ENCODE data around the gene PRODH2.
"Not testable (repeated sequence)": the region's sequence is repeated elsewhere in the genome, so short reads cannot be mapped to it uniquely, and the experiment has no call there.

Gene PRODH2

GRCh38 chr19:35783469-35784434 is 28.9 kb downstream of the PRODH2 start:
- in situ Hi-C loops (cut with MboI; ENCODE audit: low sequenced_read_pairs): no loop called here

DNA sequence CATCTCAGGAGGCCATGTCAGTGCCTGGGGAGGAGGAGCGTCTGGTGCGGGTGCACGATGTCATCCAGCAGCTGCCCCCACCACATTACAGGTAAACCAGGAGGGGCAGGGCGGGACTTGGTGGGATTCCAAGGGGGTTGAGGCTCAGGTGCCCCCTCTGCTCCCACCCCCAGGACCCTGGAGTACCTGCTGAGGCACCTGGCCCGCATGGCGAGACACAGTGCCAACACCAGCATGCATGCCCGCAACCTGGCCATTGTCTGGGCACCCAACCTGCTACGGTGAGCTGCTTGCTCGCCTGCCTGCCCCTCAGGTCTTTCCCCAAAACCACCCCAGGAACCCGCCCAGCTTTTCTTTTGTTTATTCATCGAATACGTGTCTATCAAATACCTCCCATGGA is 30.1 kb downstream of the PRODH2 start:
- in situ Hi-C loops (cut with MboI; ENCODE audit: low sequenced_read_pairs): no loop called here

DNA sequence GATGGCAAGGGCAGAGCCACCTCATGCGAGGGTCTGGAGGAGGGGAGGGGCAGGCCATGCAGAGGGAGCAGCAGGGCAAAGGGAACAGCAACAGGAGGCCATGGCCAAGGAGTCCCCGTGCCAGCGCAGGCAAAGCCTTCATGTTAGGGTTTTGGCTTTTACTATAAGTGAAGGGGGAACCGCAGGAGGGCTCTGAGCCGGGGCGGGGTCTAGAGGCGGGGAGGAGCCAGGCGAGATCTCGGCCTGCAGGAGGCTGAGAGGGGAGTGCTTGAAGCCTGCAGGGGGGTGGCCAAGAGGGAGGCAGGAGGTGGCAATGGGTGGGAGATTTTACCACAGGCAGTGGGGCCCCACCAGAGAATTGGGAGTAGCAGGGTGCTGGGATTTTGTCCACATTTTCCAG is 31.0 kb downstream of the PRODH2 start:
- in situ Hi-C loops (cut with MboI; ENCODE audit: low sequenced_read_pairs): no loop called here

- in situ Hi-C loops (cut with MboI; ENCODE audit: low sequenced_read_pairs): no loop called here
Measured at GRCh38 chr19:35780717-35781116, 31.9 kb downstream of the PRODH2 start.

DNA sequence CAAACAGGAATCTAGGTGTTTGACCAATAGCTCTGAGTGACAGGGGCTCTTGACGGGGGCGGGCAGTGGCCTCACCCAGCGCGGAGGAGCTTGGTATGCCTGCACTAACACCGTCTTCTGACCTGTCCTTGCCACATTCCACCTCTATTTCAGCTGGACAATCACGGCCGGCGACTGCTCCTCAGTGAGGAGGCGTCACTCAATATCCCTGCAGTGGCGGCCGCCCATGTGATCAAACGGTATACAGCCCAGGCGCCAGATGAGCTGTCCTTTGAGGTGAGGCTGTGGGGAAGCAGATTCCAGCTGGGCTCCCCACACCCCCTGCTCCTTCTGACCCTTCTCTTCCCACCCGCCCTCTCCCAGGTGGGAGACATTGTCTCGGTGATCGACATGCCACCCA is 32.6 kb downstream of the PRODH2 start:
- in situ Hi-C loops (cut with MboI; ENCODE audit: low sequenced_read_pairs): no loop called here

- in situ Hi-C loops (cut with MboI; ENCODE audit: low sequenced_read_pairs): no loop called here
Measured at GRCh38 chr19:35779033-35779432, 33.6 kb downstream of the PRODH2 start.

DNA sequence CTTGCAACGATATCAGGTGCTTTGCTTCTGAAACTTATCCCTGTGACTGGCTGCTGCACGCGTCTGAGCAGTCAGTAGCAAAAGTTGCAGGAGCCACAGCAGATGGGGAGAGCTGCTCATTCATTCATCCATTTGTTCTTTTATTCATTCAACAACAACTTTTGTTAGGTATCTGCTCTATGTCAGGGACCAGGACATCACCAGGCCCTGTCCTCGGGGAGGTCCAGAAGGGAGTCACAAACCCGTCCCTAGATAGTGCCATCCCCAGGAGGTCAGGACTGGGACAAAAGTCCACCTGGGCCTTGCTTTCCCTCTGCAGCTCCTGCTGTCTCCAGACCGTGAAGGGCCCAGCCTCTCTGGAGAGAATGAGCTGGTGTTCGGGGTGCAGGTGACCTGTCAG is 34.7 kb downstream of the PRODH2 start:
- in situ Hi-C loops (cut with MboI; ENCODE audit: low sequenced_read_pairs): no loop called here

GRCh38 chr19:35777086-35777841 is 35.4 kb downstream of the PRODH2 start:
- in situ Hi-C loops (cut with MboI; ENCODE audit: low sequenced_read_pairs): no loop called here

DNA sequence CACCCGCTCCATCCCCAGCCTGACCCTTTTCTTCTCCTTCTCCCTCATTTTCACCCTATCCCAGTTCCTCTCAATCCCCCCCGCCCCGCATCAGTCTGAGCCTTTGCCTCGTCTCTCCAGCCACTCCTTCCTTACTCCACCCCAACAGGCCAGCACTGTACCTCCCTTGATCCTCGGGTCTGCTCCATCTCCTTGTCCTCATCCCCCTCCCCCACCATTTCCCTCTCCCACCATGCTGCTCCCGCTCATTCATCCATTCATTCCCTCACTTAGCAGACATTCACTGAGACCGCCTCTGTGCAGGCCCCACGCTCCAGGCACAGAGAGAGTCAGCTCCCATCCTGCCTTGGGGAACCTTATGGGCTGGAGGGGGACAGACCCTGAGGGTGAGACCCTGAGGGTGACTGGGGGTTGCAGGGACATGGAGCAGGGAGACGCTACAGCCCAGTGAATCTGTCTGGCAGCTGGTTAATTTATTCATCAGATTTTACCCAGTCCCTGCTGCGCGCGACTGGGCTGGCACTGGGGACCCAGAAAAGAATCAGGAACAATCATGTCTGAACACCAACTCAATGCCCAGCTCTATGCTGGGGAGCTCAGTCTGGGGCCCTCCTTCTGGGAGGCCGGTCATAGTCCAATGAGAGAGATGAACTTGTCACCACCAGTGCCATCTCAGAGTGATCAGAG is 36.4 kb downstream of the PRODH2 start:
- in situ Hi-C loops (cut with MboI; ENCODE audit: low sequenced_read_pairs): no loop called here

DNA sequence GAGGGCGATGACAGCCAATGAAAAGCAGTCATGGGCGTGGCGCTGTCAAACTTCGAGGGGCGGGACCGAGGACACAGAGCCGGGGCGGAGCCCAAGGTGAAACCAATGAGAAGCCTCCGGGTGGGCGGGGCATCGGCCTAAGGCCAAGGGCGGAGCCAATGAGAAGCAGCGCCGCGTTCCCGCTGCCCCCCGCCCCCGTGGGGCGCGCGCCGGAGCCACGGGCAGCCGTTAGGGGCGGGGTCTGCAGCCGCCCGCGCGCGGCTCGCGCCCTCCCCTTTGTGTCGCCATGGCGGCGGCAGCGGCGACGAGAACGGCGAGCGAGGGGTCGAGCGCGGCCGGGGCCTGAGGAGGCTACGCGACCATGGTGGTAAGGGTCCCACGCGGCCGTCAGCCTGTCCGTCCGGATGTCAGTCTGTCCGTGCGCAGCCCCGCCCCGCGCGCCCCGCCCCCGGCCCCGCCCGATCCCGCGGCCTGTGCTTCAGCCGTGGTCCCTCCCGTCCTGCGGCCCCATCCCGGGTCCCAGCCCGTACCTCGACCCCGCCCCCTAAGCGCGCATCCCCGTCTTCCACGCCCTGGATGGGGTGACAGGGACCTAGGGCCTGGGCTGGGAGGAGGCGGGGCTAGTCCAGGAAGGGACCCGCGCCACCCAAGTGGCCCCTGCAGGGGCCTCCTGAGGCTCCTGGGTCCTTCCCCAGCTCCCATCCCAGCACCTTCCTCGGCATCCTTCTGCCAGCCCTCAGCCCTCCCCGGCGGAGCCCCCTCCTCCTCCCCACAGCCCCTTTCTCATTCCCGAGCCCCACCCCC is 37.1 kb downstream of the PRODH2 start, which contains the start of gene ARHGAP33:
Gene ARHGAP33, plus strand, starts transcription at position 267 of the 804 bp plus-strand sequence. Its CDS starts 95 bp downstream, at position 362.
- in situ Hi-C loops (cut with MboI; ENCODE audit: low sequenced_read_pairs): no loop called here

DNA sequence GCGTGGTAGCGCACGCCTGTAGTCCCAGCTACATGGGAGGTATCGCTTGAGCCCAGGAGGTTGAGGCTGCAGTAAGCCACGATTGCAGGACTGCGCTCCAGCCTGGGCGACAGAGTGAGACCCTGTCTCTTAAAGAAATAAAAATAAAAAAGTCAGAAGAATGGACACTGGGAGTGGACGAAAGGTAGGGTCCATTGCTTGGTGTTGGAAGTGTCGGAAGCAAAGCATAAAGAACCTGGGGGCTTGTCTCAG is 37.7 kb downstream of the PRODH2 start:
- in situ Hi-C loops (cut with MboI; ENCODE audit: low sequenced_read_pairs): no loop called here

GRCh38 chr19:35774274-35775045 is 38.2 kb downstream of the PRODH2 start:
- in situ Hi-C loops (cut with MboI; ENCODE audit: low sequenced_read_pairs): no loop called here

DNA sequence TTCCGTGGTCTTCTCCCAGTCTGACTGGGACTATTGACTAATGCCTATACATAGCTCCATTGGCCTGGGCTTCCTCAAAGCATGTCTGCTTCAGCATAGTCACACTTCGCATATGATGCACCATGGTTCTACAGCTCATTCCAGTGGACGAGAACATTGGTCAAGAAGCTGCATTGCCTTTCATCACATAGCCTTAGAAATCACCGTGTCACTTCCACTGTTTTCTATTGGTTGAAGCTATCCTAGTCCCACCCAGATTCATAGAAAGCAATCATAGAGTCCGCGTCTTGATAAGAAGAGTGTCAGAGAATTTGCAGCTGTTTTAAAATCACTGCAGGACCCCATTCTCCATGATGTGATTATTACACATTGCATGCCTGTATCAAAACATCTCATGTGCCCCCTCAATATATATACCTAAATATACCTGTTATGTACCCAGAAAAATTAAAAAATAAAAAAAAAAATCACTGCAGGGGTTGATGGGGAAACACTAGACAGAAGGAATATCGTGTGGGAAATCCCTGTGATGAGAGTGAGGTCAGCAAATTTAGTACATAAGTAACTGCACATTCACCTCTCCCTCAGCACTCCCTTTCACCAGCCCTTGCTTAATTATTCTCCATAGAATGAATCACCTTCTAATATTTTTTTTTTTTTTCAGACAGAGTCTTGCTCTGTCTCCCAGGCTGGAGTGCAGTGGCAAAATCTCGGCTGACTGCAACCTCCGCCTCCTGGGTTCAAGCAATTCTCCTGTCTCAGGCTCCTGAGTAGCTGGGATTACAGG is 39.4 kb downstream of the PRODH2 start:
- in situ Hi-C loops (cut with MboI; ENCODE audit: low sequenced_read_pairs): no loop called here

DNA sequence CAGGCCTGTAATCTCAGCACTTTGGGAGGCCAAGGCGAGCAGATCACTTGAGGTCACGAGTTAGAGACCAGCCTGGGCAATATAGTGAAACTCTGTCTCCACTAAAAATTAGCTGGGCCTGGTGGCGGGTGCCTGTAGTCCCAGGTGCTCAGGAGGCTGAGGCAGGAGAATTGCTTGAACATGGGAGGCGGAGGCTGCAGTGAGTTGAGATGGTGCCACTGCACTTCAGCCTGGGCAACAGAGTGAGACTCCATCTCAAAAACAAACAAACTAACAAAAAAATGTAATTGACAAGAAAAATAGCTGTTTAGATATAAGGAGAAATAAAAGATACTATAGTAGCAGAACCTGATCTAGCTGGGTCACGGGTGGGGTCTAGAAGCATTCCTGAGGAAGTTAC is 40.3 kb downstream of the PRODH2 start:
- in situ Hi-C loops (cut with MboI; ENCODE audit: low sequenced_read_pairs): not testable (repeated sequence)

GRCh38 chr19:35768082-35768421 is 44.6 kb downstream of the PRODH2 start:
- in situ Hi-C loops (cut with MboI; ENCODE audit: low sequenced_read_pairs): no loop called here

DNA sequence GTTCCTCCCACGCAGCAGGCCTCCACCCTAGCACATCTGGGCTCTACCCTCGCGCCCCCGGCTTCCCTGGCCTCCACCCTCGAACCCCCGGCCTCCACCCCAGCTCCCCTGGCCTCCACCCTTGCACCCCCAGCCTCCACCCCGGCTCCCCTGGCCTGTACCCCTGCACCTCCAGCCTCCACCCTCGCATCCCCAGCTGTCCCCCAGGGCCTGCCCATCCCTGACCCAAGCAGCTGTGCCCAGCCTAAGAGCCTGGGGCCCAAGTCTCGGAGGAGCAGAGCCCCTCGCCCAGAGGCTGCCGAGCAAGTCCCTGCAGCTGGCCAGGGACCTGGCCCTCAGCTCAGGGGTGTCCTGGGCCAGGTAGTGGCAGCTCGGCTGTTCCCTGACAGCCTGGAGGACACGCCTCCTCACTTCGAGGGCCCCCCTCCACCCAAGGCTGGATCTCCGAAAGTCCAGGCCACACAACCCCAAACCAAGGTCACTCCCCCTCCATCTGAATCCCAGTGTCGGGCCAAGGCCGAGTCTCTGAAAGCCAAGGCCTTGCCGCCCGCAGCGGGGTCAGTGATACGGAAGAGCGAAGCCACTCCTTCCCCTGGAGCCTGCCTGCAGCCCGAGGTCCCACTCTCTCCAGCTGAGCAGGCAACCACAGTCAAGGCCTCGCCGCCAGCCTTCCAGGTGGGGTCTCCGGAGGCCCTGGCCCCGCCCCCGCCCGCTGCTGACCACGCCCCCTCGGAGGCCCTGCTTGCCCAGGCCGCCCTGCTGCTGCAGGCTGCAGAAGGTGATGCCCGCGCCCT is 45.2 kb downstream of the PRODH2 start:
- in situ Hi-C loops (cut with MboI; ENCODE audit: low sequenced_read_pairs): no loop called here

GRCh38 chr19:35766571-35767104 is 46.0 kb downstream of the PRODH2 start:
- in situ Hi-C loops (cut with MboI; ENCODE audit: low sequenced_read_pairs): no loop called here

All from hTERT RPE-1 (cell line).